Stimulated activated CD4-positive, alpha-beta T cell treated with anti-CD3 and anti-CD28 coated beads, Interleukin-1b, Interleukin-23, amount 100 ng/mL, for 4 hours (primary cell): ENCODE data around the gene ELAVL4.

Source experiments
- DNase-seq, 2 donors: peaks; one replicate each; pipeline ENCODE4 v3.0.0-alpha.2; 2020; ENCODE audit warnings: low read depth in 2 of 2

The ELAVL4 gene

GRCh38 chr1:50108497-50109059, at the start of gene ELAVL4:
TSS of gene ELAVL4 (plus strand) at chr1:50108920. CDS start at chr1:50109190, 270 bp downstream.
- no peak for DNase-seq

- DNase-seq = no peak
These were observed 48.4 kb upstream of the ELAVL4 start for GRCh38 chr1:50060279-50060678.

GRCh38 chr1:50066806-50067205, 41.9 kb upstream of the ELAVL4 start:
- DNase-seq = no peak

- no peak for DNase-seq
These were observed 33.8 kb upstream of the ELAVL4 start for GRCh38 chr1:50074931-50075330.

DNA sequence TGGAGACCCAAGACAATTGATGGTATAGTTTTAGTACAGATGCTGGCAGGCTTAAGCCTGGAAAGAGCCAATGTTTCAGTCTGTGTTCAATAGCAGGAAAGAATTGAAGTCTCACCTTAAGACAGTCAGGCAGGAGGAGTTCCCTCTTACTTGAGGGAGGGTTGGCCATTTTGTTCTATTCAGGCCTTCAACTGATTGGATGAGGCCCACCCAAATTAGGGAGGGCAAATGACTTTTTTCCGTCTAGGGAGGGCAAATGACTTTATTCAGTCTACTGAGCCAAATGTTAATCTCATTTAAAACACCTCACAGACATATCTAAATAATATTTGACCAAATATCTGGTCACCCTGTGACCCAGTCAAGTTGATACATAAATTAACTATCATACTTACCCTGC, 31.4 kb upstream of the ELAVL4 start:
- no peak for DNase-seq

DNA sequence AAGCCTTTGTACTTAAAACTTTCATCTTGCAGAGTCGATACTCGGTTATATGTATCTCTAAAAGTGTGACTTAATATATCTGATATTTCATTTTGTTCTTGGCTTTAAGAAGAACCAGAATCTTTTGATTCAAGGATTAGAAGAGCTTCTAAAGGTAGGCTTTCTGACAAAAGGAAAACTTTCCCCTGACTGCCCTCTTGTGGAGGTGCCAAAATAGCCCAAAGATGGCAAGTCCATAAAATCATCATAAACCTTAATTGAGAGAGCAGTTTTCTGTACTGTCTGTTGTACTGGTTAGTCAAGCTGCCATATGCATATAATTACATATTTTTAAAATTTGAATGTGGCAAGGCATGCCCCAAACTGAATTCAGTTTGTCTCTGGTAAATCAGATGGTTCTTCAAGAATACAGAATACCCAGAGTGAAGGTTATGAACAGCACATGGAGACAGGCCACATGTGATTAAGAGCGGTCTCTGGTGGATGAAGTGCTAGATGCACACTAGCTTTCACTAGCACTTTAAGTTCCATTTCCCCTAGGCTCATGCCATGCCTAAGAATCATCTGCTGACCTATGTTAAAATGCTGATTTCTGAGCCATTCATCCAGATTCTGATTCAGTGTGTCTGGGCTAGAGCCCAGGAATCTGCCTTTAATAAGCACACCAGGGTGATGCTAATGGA, 27.7 kb upstream of the ELAVL4 start:
- no peak for DNase-seq

DNA sequence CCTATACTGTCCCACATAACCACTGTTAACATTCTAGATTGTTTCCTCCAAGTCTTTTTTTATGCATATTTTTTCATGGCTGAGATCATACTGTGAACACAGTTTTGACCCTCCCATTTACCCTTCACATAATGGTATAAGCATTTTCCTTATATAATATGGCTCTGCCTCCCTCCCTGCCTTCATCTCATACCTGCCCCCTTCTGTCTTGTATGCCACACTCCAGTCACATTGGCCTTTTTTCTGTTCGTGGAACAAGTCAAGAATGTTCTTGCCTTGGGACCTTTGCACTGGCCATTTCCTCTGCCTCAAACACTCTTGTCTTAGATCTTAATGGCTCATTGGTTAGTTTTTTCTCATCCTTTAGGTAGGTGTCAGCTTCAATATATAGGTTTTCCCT, 24.3 kb upstream of the ELAVL4 start:
- DNase-seq = no peak

- DNase-seq = no peak
These were observed 17.7 kb upstream of the ELAVL4 start for GRCh38 chr1:50091068-50091467.

DNA sequence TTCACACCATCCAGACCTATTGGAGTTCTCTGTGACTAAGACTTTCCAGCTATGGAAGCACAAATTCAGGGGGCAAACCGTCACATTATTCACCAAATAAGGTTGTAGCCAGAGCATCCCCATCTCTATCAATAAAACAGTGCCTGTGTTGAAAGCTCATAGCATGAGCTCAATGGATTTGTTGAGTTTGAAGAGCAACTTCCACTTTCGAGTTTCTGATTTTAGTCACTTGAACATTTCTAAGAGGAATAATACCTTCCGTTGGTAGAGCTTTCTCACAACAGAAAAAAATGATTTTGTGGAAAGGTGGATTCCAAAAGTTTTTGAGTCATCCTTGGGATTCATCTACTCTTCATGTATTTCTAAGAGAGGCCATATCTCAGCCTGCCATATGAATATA, 13.0 kb upstream of the ELAVL4 start:
- DNase-seq = no peak

- DNase-seq = no peak
These were observed 11.6 kb upstream of the ELAVL4 start for GRCh38 chr1:50097021-50097679.

DNA sequence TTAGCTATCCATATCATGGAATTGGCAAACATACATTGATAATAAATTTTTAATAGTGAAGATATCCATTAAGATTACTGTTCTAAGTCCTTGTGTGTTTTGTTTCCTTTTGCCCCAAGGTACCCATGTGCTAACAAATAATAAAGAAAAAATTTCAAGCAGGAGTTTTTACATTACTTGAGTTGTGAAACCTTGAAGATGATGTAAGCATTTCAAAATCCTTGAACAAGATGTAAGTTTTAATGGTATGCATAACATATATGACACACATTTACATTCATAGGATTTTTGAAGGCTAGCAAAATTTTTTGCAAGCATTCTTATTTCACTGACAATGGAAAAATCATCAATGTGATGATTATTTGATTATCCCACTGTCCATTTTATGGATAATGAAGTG, 10.9 kb upstream of the ELAVL4 start:
- DNase-seq = no peak

GRCh38 chr1:50098591-50099021, 10.1 kb upstream of the ELAVL4 start:
- no peak for DNase-seq

- DNase-seq = no peak
These were observed 9.1 kb upstream of the ELAVL4 start for GRCh38 chr1:50099654-50100053.

DNA sequence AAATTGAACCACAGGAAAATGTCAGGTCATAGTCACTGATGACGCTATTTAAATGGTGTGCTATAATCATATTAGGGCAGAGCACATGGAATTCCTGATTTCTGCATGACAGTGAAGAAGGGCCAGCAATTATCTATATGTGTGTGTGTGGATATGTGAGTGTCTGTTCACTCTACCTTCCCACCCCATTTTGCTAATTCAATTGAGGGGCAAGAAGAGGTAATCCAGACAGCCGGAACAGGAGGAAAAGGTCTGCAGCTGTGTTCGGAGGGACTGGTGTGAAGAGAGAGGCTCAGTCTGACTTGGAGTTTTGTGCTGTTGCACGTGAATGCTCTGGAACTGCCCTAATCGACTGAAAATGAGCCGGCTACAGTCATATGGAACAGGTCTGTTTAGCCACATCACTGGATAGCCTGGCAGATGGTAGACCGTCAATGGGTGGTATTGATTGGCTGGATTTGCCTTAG, 5.1 kb upstream of the ELAVL4 start:
- no peak for DNase-seq

- no peak for DNase-seq
These were observed 3.3 kb upstream of the ELAVL4 start for GRCh38 chr1:50105433-50105832.

GRCh38 chr1:50106095-50106761, 2.5 kb upstream of the ELAVL4 start:
- DNase-seq = no peak

- no peak for DNase-seq
These were observed 396 bp downstream of the ELAVL4 start for GRCh38 chr1:50109116-50109515.

- no peak for DNase-seq
These were observed 941 bp downstream of the ELAVL4 start for GRCh38 chr1:50109647-50110075.

DNA sequence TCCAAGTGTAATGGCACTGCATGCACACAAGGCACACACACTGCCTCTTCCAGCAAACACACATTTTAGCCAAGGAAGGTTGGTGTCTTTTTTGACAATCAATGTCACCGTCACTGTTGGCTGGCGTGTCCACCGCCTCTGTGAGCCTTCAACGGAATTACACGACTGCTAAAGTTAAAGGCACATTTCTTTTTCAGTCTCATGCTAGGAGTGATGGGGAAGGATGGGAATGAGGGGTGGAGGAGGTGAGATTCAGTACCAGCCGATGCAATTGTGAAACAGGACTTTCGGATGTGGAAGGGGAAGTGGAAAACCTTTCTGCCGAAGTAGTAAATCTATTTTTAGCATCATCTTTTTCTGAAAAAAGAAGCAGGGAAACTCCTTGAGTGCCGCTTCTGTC, 1.4 kb downstream of the ELAVL4 start:
- DNase-seq = no peak

DNA sequence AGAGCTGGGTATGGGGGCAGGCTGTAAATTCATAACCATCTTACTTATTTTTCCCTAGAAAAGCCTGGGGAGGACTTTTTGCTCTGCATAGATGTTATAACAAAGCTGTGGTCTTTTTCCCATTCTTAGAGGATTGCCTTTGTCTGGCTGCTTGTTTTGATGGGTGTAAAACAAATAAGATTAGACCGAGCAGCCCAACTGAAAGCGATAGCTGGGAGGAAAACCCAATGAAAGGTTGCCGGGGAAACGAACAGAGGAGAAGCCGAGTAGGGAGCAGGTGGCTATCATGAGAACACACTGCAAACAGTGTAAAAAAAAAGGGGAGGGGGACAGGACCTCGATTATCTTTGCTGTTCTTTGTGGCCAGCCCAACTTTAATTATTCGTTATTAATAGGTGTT, 1.9 kb downstream of the ELAVL4 start:
- DNase-seq = no peak

GRCh38 chr1:50111503-50111902, 2.8 kb downstream of the ELAVL4 start:
- DNase-seq = no peak

DNA sequence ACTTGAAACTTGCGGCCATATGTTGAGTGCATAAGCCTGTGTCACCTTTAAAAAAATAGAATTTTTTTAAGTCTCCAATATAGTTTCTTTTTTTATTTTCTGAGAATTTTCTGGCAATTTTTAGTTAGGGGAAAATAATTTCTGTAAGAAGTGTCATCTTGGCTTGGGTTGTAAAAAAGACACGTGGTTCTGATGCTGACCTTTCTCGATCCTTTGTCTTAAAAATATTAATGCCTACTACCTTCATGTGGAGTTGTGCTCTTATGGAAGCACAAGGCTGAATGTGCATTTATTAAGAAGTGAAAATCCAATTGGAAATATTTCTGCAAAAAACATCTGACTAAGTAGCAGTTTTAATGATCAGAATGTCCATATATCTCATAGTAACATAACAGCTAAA, 3.5 kb downstream of the ELAVL4 start:
- no peak for DNase-seq

GRCh38 chr1:50123071-50123470, 14.4 kb downstream of the ELAVL4 start:
- no peak for DNase-seq
